Right atrium auricular region (tissue), 2 donors: ENCODE results near the gene ZDHHC13. TPM values are rescaled to one million over a fixed set of nuclear protein-coding genes. Genes with fewer than 3 reads are reported as not detected.

Source experiments
- DNase-seq: peaks from one replicate; pipeline ENCODE4 v3.0.0-alpha.2; 2019; ENCODE audit warnings: low spot score
- H3K27ac ChIP-seq, 2 donors: fragments of 200-600 bp; sonication (generic); 1 replicate in 1 of 2; 2 replicates in 1 of 2; pipeline ENCODE4 v1.5.1; 2016 to 2019
- H3K27me3 ChIP-seq, 2 donors: fragments of 200-600 bp; sonication (generic); one replicate each; pipeline versions ENCODE4 v1.5.1 to v1.6.0; 2017 to 2019
- H3K36me3 ChIP-seq: fragments of 200-600 bp; sonication (generic); one replicate; pipeline ENCODE4 v1.5.1; 2016
- H3K4me1 ChIP-seq, 2 donors: fragments of 200-600 bp; sonication (generic); one replicate each; pipeline versions ENCODE4 v1.5.1 to v1.6.0; 2017 to 2019
- H3K4me3 ChIP-seq, 2 donors: fragments of 200-600 bp; sonication (generic); 1 replicate in 1 of 2; 2 replicates in 1 of 2; pipeline ENCODE4 v1.5.1; 2017 to 2019; ENCODE audit warnings: mild to moderate bottlenecking in 1 of 2, moderate library complexity in 1 of 2
- H3K9me3 ChIP-seq, 2 donors: fragments of 200-600 bp; sonication (generic); one replicate each; pipeline ENCODE4 v1.5.1; 2019
- CTCF ChIP-seq, 2 donors: fragments of 200-600 bp; sonication (generic); IDR thresholded peaks; one replicate each; pipeline ENCODE4 v1.5.1; 2019; ENCODE audit warnings: antibody characterized with exemption in 2 of 2
- total RNA-seq, 2 donors: library from RNA; depleted of rRNA; stranded (reverse); fragments of >200 nt; gene quantifications; one replicate each; pipeline ENCODE4 v1.1.0, GENCODE V29; 2016

ZDHHC13 gene
- total RNA-seq, 2 donors from 2014 or later: 12.7 to 16.0 TPM

- Histone ChIP-seq H3K27me3 (no peaks in the 10 kb centered on the region), H3K9me3 (no peaks in the 10 kb centered on the region), H3K4me1 (peaks cover 0 to 10% of the 10 kb centered on the region in 2 donors), H3K27ac (no peak overlapping the region), H3K36me3 (peaks cover 18% of the 10 kb centered on the region), H3K4me3 (no peak overlapping the region)
- TF ChIP-seq CTCF (IDR thresholded peaks at IDR 0.05): no peak
- DNase-seq: no peak
Measured at GRCh38 chr11:19164230-19164855, 47.4 kb downstream of the ZDHHC13 start.

DNA sequence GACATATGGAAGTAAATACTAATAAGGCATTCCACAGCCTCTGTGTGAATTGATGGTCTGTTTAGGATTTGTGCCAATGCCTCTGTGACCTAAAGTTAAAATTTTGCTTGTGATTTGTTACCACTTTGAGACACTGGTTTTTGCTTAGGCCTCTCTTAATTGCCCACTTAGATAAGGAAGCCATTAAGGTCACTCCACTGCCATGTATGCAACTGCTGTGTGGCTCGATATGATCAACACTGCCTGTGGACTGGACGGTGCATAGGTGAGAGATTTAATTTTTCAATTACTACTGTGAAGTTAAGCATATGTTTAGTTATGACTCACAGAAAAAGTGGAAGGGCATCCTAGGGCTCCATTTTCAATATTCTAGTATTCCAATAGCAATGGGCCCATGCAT lies 47.9 kb downstream of the ZDHHC13 start:
- Histone ChIP-seq H3K4me1 (peaks cover 0 to 16% of the 10 kb centered on the region in 2 donors), H3K9me3 (no peaks in the 10 kb centered on the region), H3K27me3 (no peaks in the 10 kb centered on the region), H3K4me3 (no peak overlapping the region), H3K27ac (no peak overlapping the region), H3K36me3 (peaks cover 15% of the 10 kb centered on the region)
- TF ChIP-seq CTCF (IDR thresholded peaks at IDR 0.05): no peak
- DNase-seq: no peak

GRCh38 chr11:19168090-19168489 lies 51.1 kb downstream of the ZDHHC13 start:
- H3K9me3 ChIP-seq: no peaks in the 10 kb centered on the region
- TF ChIP-seq CTCF (IDR thresholded peaks at IDR 0.05): no peak
- H3K27ac ChIP-seq: peak overlapping the region; percentile 4 to 60
- no peaks in the 10 kb centered on the region for H3K27me3 ChIP-seq
- no peak for DNase-seq
- H3K4me1 ChIP-seq: peaks cover 0 to 19% of the 10 kb centered on the region in 2 donors
- no peak overlapping the region for H3K4me3 ChIP-seq
- peaks cover 23% of the 10 kb centered on the region for H3K36me3 ChIP-seq

DNA sequence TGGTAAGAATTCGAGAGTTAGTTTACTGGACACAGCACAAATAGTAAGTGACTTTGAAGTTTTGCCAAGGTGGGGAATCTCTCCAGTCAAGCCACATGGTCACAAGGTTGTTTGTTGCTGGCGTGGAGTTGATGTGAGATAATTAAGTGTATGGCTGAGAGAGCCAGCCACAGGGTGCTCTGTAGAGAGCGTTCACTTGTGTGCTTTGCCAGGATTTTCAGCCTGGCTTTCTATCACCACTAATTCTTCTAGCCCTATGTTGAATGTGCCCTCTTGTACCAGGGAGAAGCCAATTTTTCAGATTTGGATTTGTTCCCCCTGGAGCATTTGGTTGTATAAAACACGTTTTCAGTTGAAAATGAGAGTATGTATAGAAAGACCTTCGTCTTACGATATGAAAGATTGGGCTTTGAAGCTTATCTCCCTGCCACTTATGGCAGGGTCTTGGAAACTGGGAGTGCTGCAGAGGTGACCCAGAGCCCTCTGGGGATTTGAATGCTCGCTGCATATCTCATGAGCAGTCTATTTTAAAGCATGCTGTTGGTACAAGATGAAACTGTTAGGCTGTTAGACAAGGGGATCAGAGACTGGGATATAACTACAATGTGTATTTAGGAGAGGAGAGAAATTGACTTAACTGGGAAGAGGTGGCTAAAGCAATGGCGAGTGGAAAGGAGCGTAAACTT lies 56.2 kb downstream of the ZDHHC13 start:
- H3K4me1 ChIP-seq: peaks cover 0 to 19% of the 10 kb centered on the region in 2 donors
- peaks cover 7% of the 10 kb centered on the region for H3K36me3 ChIP-seq
- peak overlapping the region; percentile 69 to 79 for H3K27ac ChIP-seq

DNA sequence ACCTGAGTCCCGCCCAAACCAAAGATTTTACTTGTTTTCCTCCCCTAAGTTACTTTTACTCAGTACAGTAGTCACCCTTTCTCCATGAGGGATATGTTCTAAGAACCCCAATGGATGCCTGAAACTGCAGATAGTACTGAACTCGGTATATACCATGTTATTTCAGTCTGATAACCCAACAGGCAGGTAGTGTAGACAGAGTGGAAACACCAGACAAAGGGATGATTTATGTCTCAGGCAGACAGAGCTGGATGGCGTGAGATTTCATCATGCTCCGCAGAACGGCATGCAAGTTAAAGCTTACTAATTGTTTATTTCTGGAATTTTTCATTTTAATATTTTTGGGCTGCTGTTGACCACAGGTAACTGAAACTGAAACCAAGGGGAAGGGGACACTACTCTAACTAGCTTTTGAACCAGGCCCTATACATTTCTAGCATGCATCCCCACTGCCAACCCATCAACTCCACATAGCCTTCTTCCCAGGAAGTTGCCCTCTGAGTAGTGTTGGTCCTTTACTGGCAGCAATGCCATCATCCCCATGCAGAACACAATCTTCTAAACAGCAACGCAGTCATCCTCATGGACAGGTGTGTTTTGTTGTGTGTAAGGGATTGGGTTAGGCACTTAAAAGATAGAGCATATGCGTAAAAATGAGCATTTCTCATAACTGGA lies 57.1 kb downstream of the ZDHHC13 start:
- H3K9me3 ChIP-seq: no peaks in the 10 kb centered on the region
- H3K4me3 ChIP-seq: no peak overlapping the region
- H3K27me3 ChIP-seq: no peaks in the 10 kb centered on the region
- H3K36me3 ChIP-seq: peaks cover 7% of the 10 kb centered on the region
- no peak for DNase-seq
- peak overlapping the region; percentile 69 to 79 for H3K27ac ChIP-seq
- peaks cover 0 to 18% of the 10 kb centered on the region in 2 donors for H3K4me1 ChIP-seq
- TF ChIP-seq CTCF (IDR thresholded peaks at IDR 0.05): no peak

More for the DNA sequence above, 56.2 kb downstream of the ZDHHC13 start:
- TF ChIP-seq CTCF (IDR thresholded peaks at IDR 0.05): no peak
- H3K27me3 ChIP-seq: no peaks in the 10 kb centered on the region
- no peaks in the 10 kb centered on the region for H3K9me3 ChIP-seq
- no peak overlapping the region for H3K4me3 ChIP-seq
- no peak for DNase-seq
